NCI-H2171 treated with DMSO at 0.1 percent for 48 hours (cell line): Measurements from ENCODE around the gene LRBA.
"Not testable (repeated sequence)": the region's sequence is repeated elsewhere in the genome, so short reads cannot be mapped to it uniquely, and the experiment has no call there.

Experiments used
- DNase-seq: peaks from one replicate; lab custom pipeline; 2025; lab: John Stamatoyannopoulos, UW

The LRBA gene

GRCh38 chr4:150942539-150942938, 72.5 kb downstream of the LRBA start:
- DNase-seq: no peak

GRCh38 chr4:150940123-150940522, 75.0 kb downstream of the LRBA start:
- DNase-seq: no peak

- no peak for DNase-seq
These were observed 75.6 kb downstream of the LRBA start for GRCh38 chr4:150939530-150939929.

- DNase-seq: peak; percentile 8
These were observed 76.1 kb downstream of the LRBA start for GRCh38 chr4:150938873-150939499.

GRCh38 chr4:150938417-150938816, 76.7 kb downstream of the LRBA start:
- DNase-seq: no peak

- no peak for DNase-seq
These were observed 81.1 kb downstream of the LRBA start for GRCh38 chr4:150934022-150934421.

GRCh38 chr4:150931796-150932195, 83.3 kb downstream of the LRBA start:
- DNase-seq: no peak

- no peak for DNase-seq
These were observed 84.1 kb downstream of the LRBA start for GRCh38 chr4:150931005-150931404.

- no peak for DNase-seq
These were observed 91.1 kb downstream of the LRBA start for GRCh38 chr4:150923945-150924344.

- DNase-seq: not testable (repeated sequence)
These were observed 93.6 kb downstream of the LRBA start for GRCh38 chr4:150921486-150921885.

- DNase-seq: not testable (repeated sequence)
These were observed 96.5 kb downstream of the LRBA start for GRCh38 chr4:150918562-150918961.

- DNase-seq: no peak
These were observed 103.8 kb downstream of the LRBA start for GRCh38 chr4:150911326-150911725.

- no peak for DNase-seq
These were observed 106.0 kb downstream of the LRBA start for GRCh38 chr4:150909116-150909515.

GRCh38 chr4:150906987-150907633, 108.0 kb downstream of the LRBA start:
- no peak for DNase-seq

GRCh38 chr4:150904671-150905070, 110.4 kb downstream of the LRBA start:
- no peak for DNase-seq

GRCh38 chr4:150903603-150904002, 111.5 kb downstream of the LRBA start:
- DNase-seq: no peak

- DNase-seq: no peak
These were observed 118.6 kb downstream of the LRBA start for GRCh38 chr4:150896497-150896896.

- DNase-seq: no peak
These were observed 124.8 kb downstream of the LRBA start for GRCh38 chr4:150890246-150890645.

- DNase-seq: no peak
These were observed 125.8 kb downstream of the LRBA start for GRCh38 chr4:150889306-150889705.

- no peak for DNase-seq
These were observed 126.5 kb downstream of the LRBA start for GRCh38 chr4:150888625-150889024.

- DNase-seq: no peak
These were observed 126.9 kb downstream of the LRBA start for GRCh38 chr4:150888217-150888616.

GRCh38 chr4:150886597-150886996, 128.5 kb downstream of the LRBA start:
- no peak for DNase-seq

GRCh38 chr4:150884625-150885024, 130.5 kb downstream of the LRBA start:
- DNase-seq: no peak

GRCh38 chr4:150875367-150875766, 139.7 kb downstream of the LRBA start:
- no peak for DNase-seq
